Activated naive CD4-positive, alpha-beta T cell treated with anti-CD3 and anti-CD28 coated beads, Interleukin-2, amount 50 U/mL, for 24 hours (primary cell): ENCODE data around the gene IRX2.

ENCODE experiments used
- H3K27ac Mint-ChIP-seq: one replicate; pipeline ENCODE4 v1.8.0; 2021; ENCODE audit warnings: mild to moderate bottlenecking, mixed read lengths
- H3K27me3 Mint-ChIP-seq: one replicate; pipeline ENCODE4 v1.8.0; 2021; ENCODE audit warnings: mixed read lengths
- H3K36me3 Mint-ChIP-seq: one replicate; pipeline ENCODE4 v1.8.0; 2021; ENCODE audit warnings: mixed read lengths
- H3K4me1 Mint-ChIP-seq: one replicate; pipeline ENCODE4 v1.8.0; 2021; ENCODE audit warnings: mixed read lengths
- H3K4me3 Mint-ChIP-seq: one replicate; pipeline ENCODE4 v1.8.0; 2021; ENCODE audit warnings: mild to moderate bottlenecking, mixed read lengths
- H3K9me3 Mint-ChIP-seq: one replicate; pipeline ENCODE4 v1.8.0; 2021; ENCODE audit warnings: mixed read lengths

The IRX2 gene

DNA sequence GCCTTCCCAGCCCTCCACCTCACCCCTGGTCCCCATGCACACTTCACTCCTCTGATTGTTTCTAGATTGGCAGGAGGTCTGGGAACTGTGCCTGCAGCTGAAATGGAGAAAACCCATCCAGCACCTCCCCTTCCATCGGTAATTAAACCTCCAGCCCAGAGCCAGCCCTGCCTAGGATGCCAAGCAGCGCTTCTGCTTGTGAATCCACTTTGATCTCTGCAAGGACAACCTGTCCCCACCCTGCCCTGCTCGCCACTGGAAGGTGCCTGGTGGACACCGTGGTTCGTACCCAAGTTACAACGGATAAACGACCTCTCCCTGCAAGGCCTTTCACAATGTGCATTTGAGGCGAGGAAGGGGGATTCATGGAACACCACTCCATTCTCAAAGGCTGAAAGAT is 50.6 kb downstream of the IRX2 start:
- no peak overlapping the region for H3K27ac Mint-ChIP-seq
- no peaks in the 10 kb centered on the region for H3K36me3 Mint-ChIP-seq
- H3K4me3 Mint-ChIP-seq: no peak overlapping the region
- peaks cover 3% of the 10 kb centered on the region for H3K9me3 Mint-ChIP-seq
- H3K4me1 Mint-ChIP-seq: no peaks in the 10 kb centered on the region
- H3K27me3 Mint-ChIP-seq: no peaks in the 10 kb centered on the region

DNA sequence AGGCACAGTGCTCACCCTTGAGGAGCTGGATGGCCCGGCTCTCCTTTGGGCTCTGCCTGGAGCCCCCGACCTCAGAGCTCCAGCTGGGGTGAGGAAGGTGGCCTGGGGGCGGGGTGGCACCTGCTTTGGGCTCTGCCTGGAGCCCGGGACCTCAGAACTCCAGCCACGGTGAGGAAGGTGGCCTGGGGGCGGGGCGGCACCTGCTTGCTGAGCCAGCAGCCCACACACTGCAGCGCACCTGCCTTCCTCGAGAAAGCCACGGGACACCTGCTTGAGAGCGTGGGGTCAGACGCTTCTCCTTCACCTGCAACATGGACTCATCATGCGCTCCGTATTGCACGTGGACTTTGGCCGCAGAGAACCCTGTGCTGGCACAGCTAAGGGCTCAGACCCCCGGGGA is 51.8 kb downstream of the IRX2 start:
- Mint-ChIP-seq H3K36me3 (no peaks in the 10 kb centered on the region), H3K4me3 (no peak overlapping the region), H3K27me3 (no peaks in the 10 kb centered on the region), H3K9me3 (peaks cover 5% of the 10 kb centered on the region), H3K4me1 (no peaks in the 10 kb centered on the region), H3K27ac (no peak overlapping the region)

DNA sequence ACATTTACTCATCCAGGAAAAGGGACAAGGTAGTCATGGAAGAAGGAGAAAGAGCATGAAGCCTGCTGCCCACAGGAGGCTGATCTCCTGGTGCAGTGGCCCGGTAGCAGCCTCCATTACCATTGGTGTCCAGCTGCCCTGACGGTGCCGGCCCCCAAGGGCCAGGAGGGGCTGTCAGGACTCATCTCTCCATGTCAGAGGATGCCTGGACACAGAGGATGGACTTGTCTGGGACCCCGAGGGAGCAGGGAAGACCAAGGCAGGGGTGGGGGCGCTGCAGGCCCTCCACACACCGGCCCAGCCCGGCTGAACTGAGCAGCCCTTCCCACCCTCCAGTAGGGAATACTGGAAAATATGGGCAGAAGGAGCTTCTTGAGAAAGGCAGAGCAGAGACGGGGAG is 52.2 kb downstream of the IRX2 start:
- Mint-ChIP-seq H3K27ac (no peak overlapping the region), H3K27me3 (no peaks in the 10 kb centered on the region), H3K36me3 (no peaks in the 10 kb centered on the region), H3K9me3 (peaks cover 5% of the 10 kb centered on the region), H3K4me1 (no peaks in the 10 kb centered on the region), H3K4me3 (no peak overlapping the region)

DNA sequence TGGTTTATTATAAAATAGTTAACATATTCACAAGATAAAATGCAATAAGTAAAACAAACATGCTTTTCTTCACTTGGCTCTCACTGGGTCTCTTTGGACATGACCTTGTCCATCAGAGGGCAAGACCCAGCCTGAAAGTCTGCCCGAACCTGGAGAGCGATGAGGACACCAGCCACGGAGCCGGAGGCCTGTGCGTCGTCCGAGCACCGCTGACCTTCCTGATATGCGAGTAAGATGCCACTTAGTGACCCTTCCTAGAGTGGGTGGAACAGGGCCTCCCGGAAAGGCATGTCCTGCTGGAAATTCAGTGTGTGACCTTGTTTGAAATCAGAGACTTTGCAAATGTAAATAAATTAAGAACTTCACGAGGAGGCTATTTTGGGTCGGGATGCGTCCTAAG is 52.9 kb downstream of the IRX2 start:
- no peaks in the 10 kb centered on the region for H3K4me1 Mint-ChIP-seq
- H3K27ac Mint-ChIP-seq: no peak overlapping the region
- no peaks in the 10 kb centered on the region for H3K27me3 Mint-ChIP-seq
- peaks cover 5% of the 10 kb centered on the region for H3K9me3 Mint-ChIP-seq
- H3K4me3 Mint-ChIP-seq: no peak overlapping the region
- no peaks in the 10 kb centered on the region for H3K36me3 Mint-ChIP-seq

DNA sequence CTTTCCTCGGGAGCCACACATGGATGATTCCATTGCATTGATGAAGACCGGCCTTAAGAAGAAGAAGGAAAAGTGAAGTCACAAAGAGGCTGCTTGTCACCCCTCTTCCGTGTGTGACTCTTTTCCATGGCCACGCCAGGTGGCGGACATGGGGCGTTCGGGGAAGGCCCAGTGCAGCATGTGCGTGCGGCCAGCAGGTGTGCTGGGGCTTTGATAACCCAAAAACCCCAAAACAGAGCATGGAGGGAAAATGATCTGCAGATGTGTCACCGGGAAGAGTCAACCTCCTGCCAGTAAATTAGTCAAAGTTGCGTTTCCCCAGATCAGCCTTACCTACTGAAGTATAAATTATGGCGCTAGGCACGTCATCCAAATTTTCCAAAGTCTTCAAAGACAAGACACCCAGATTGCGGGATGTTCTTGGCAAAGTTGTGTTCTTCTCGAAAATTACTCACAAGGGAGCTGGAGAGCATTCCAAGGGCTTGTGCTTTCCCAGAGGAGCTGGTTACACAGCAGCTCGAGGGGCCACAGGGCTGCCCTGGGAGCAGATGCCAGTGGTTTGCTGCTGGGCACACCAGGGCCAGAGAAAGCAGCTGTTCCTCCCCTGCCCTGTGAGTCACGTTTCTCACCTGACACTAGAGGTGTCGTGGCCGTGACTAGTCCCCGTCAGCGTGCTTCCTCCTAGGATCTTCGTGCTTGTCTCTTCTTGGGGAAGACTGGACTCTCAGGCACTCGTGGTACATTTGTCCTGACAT is 53.9 kb downstream of the IRX2 start:
- H3K4me3 Mint-ChIP-seq: no peak overlapping the region

DNA sequence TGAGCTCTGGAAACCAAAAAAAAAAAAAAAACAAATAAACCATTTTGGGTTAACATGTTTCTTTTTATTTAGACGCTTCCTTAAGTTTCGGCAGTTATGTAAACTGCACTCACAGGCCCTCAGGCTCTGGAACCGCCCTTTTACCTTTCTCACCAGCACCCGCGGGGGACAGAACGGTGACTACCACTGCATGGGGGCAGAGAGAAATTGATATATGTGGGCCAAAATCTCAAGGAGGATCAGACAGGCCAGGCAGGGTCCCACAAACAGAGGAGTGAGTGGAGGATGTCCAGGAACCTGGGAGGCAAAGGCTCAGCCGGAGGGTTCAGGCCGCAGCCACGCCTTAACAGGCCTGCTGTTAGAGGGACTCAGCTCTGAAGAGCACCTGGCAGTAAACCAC is 54.4 kb downstream of the IRX2 start:
- Mint-ChIP-seq H3K27ac (no peak overlapping the region), H3K9me3 (peaks cover 5% of the 10 kb centered on the region), H3K4me1 (no peaks in the 10 kb centered on the region)

More for the DNA sequence above, 53.9 kb downstream of the IRX2 start:
- H3K4me1 Mint-ChIP-seq: no peaks in the 10 kb centered on the region
- H3K27me3 Mint-ChIP-seq: no peaks in the 10 kb centered on the region
- H3K36me3 Mint-ChIP-seq: no peaks in the 10 kb centered on the region
- no peak overlapping the region for H3K27ac Mint-ChIP-seq
- H3K9me3 Mint-ChIP-seq: peaks cover 5% of the 10 kb centered on the region

More for the DNA sequence above, 54.4 kb downstream of the IRX2 start:
- H3K4me3 Mint-ChIP-seq: no peak overlapping the region
- no peaks in the 10 kb centered on the region for H3K27me3 Mint-ChIP-seq
- no peaks in the 10 kb centered on the region for H3K36me3 Mint-ChIP-seq
